PFSK-1 (cell line): Measurements from ENCODE around the gene EFEMP2.

ENCODE experiments used
- FOXP2 ChIP-seq: optimal IDR thresholded peaks from 2 replicates; pipeline ENCODE3; 2011; ENCODE audit warnings: borderline replicate concordance, control low read depth, inconsistent platforms; ENCODE audit not compliant: insufficient read depth; ENCODE audit errors: extremely low read length, extremely low read depth
- POLR2AphosphoS5 ChIP-seq: IDR thresholded peaks from 2 replicates; pipeline ENCODE4 v1.6.1; 2012; ENCODE audit warnings: low read depth, mild to moderate bottlenecking, control low read depth, low read length, moderate library complexity
- REST ChIP-seq, 2 experiments: IDR thresholded peaks; 2 replicates each; pipeline versions ENCODE4 v1.6.1 to v1.8.0; 2011 to 2012; ENCODE audit warnings: low read depth in 2 of 2, low read length in 2 of 2, control low read depth in 1 of 2, inconsistent platforms in 1 of 2, mild to moderate bottlenecking in 1 of 2, moderate library complexity in 1 of 2; ENCODE audit not compliant: insufficient read depth in 1 of 2
- SIN3A ChIP-seq: IDR thresholded peaks from 2 replicates; pipeline ENCODE4 v1.6.1; 2012; ENCODE audit warnings: mild to moderate bottlenecking, low read length, moderate library complexity, borderline replicate concordance; ENCODE audit not compliant: insufficient read depth
- TAF1 ChIP-seq: IDR thresholded peaks from 2 replicates; pipeline ENCODE4 v1.6.1; 2012; ENCODE audit warnings: low read length, control low read depth, borderline replicate concordance; ENCODE audit not compliant: insufficient read depth

EFEMP2 gene

GRCh38 chr11:65853246-65853979 lies 19.2 kb downstream of the EFEMP2 start:
- TF ChIP-seq SIN3A = no peak
- 0 out of 2 replicates have a peak, but pooled peaks have one; percentile 25 for TF ChIP-seq POLR2AphosphoS5

- no peak for TF ChIP-seq TAF1
- no peak for TF ChIP-seq REST (IDR thresholded peaks at IDR 0.05; ENCODE audit: insufficient read depth in 1 of 2, low read depth in 2 of 2, low read length in 2 of 2)
- peak; percentile 45 for TF ChIP-seq POLR2AphosphoS5
- no peak for TF ChIP-seq FOXP2
Observed at GRCh38 chr11:65852508-65853245, 19.9 kb downstream of the EFEMP2 start.

GRCh38 chr11:65851811-65852507 lies 20.6 kb downstream of the EFEMP2 start:
- TF ChIP-seq FOXP2 (no peak), POLR2AphosphoS5 (peak; percentile 12; the same call in 1 of the 2 replicates), TAF1 (no peak)

GRCh38 chr11:65851083-65851579 lies 21.5 kb downstream of the EFEMP2 start:
- no peak for TF ChIP-seq FOXP2
- peak; percentile 35; the same call in 1 of the 2 replicates for TF ChIP-seq POLR2AphosphoS5

GRCh38 chr11:65850217-65851082 lies 22.1 kb downstream of the EFEMP2 start:
- TF ChIP-seq FOXP2 = no peak
- TF ChIP-seq POLR2AphosphoS5 = no peak
- TF ChIP-seq SIN3A = no peak
- TF ChIP-seq REST (IDR thresholded peaks at IDR 0.05; ENCODE audit: insufficient read depth in 1 of 2, low read depth in 2 of 2, low read length in 2 of 2) = no peak
- no peak for TF ChIP-seq TAF1

- TF ChIP-seq REST (IDR thresholded peaks at IDR 0.05; ENCODE audit: insufficient read depth in 1 of 2, low read depth in 2 of 2, low read length in 2 of 2) (no peak), SIN3A (no peak), FOXP2 (no peak), POLR2AphosphoS5 (no peak), TAF1 (no peak)
Observed at GRCh38 chr11:65849771-65850216, 22.8 kb downstream of the EFEMP2 start.
